Cardiac fibroblast (primary cell): ENCODE results near the gene ZIC4.

Experiments
- DNase-seq, 2 donors: peaks; one replicate each; pipeline versions ENCODE4 v3.0.0 to v3.0.0-alpha.2; 2010; ENCODE audit warnings: low read depth in 2 of 2
- H3K4me3 ChIP-seq, 2 donors: replicated peaks in 1 of 2; 1 replicate in 1 of 2; 2 replicates in 1 of 2; pipeline ENCODE4 v1.5.1; 2011; ENCODE audit warnings: low read depth in 2 of 2, low read length in 2 of 2, mild to moderate bottlenecking in 2 of 2, moderate library complexity in 1 of 2
- CTCF ChIP-seq: IDR thresholded peaks from one replicate; pipeline ENCODE4 v1.5.1; 2011; ENCODE audit warnings: low read depth, mild to moderate bottlenecking, low read length, inconsistent platforms

ZIC4 gene

GRCh38 chr3:147348976-147349375 is 57.4 kb downstream of the ZIC4 start:
- TF ChIP-seq CTCF: no peak
- H3K4me3 ChIP-seq: no peak overlapping the region

GRCh38 chr3:147343926-147344325 is 62.4 kb downstream of the ZIC4 start:
- no peak for TF ChIP-seq CTCF
- no peak for DNase-seq
- no peak overlapping the region for H3K4me3 ChIP-seq

More at GRCh38 chr3:147348976-147349375, 57.4 kb downstream of the ZIC4 start:
- no peak for DNase-seq

- no peak overlapping the region for H3K4me3 ChIP-seq
- TF ChIP-seq CTCF: no peak
Observed at GRCh38 chr3:147341727-147342126, 64.6 kb downstream of the ZIC4 start.

GRCh38 chr3:147336543-147337278 is 69.6 kb downstream of the ZIC4 start:
- no peak for TF ChIP-seq CTCF
- no peak for DNase-seq
- no peak overlapping the region for H3K4me3 ChIP-seq

More at GRCh38 chr3:147341727-147342126, 64.6 kb downstream of the ZIC4 start:
- no peak for DNase-seq
